WTC11 (cell line): ENCODE data around the gene KLHL29. TPM values are rescaled to one million over a fixed set of nuclear protein-coding genes. Genes with fewer than 3 reads are reported as not detected.

Source experiments
- ATAC-seq: fragments of 200-7000 bp; cut with Tn5 transposase; 2 replicates; pipeline ENCODE4 v1.10.0; 2021; ENCODE audit warnings: mild to moderate bottlenecking, moderate library complexity
- CTCF ChIA-PET: fragments of 300-600 bp; sonication (Branson Sonifier 250); formaldehyde crosslinking; loops from one replicate; lab custom pipeline; 2021; ENCODE audit warnings: antibody characterized with exemption; lab: Charles Lee
- POLR2A ChIA-PET: fragments of 350-600 bp; sonication (Branson Sonifier 250); formaldehyde crosslinking; loops from one replicate; lab custom pipeline; 2021; ENCODE audit warnings: antibody characterized with exemption; lab: Charles Lee
- DNase-seq: peaks from one replicate; pipeline ENCODE4 v3.0.0; 2021; ENCODE audit warnings: low spot score
- H3K27ac Mint-ChIP-seq: 2 replicates; pipeline ENCODE4 v1.8.0; 2021; ENCODE audit warnings: mixed read lengths
- H3K27me3 Mint-ChIP-seq: 2 replicates; pipeline ENCODE4 v1.8.0; 2021; ENCODE audit warnings: low read depth, mild to moderate bottlenecking, moderate library complexity, mixed read lengths
- H3K36me3 Mint-ChIP-seq: 2 replicates; pipeline ENCODE4 v1.8.0; 2021; ENCODE audit warnings: mixed read lengths
- H3K4me1 Mint-ChIP-seq: 2 replicates; pipeline ENCODE4 v1.8.0; 2022; ENCODE audit warnings: mixed read lengths
- H3K4me3 Mint-ChIP-seq: 2 replicates; pipeline ENCODE4 v1.8.0; 2021; ENCODE audit warnings: mild to moderate bottlenecking, moderate library complexity, mixed read lengths
- H3K9me3 Mint-ChIP-seq: 2 replicates; pipeline ENCODE4 v1.8.0; 2021; ENCODE audit warnings: mixed read lengths
- ATF1 ChIP-seq: sonication (generic); formaldehyde crosslinking; IDR thresholded peaks from 2 replicates; pipeline ENCODE4 v1.8.1; 2023; ENCODE audit warnings: mild to moderate bottlenecking, moderate library complexity, missing genetic modification reagents
- CREM ChIP-seq: sonication (generic); formaldehyde crosslinking; IDR thresholded peaks from 2 replicates; pipeline ENCODE4 v1.8.1; 2022; ENCODE audit warnings: mild to moderate bottlenecking, missing genetic modification reagents, moderate library complexity
- EMX1 ChIP-seq: fragments of 250-450 bp; sonication (Bioruptor Pico); IDR thresholded peaks from 2 replicates; pipeline ENCODE4 v1.8.0; 2021; ENCODE audit warnings: mild to moderate bottlenecking
- ESRRA ChIP-seq: sonication (generic); formaldehyde crosslinking; IDR thresholded peaks from 2 replicates; pipeline ENCODE4 v1.8.1; 2022; ENCODE audit warnings: mild to moderate bottlenecking, missing genetic modification reagents, borderline replicate concordance
- JUN ChIP-seq: sonication (generic); formaldehyde crosslinking; IDR thresholded peaks from 2 replicates; pipeline ENCODE4 v1.8.0; 2023; ENCODE audit warnings: mild to moderate bottlenecking, missing genetic modification reagents
- MXD4 ChIP-seq: fragments of 250-450 bp; sonication (Bioruptor Pico); IDR thresholded peaks from 2 replicates; pipeline ENCODE4 v1.8.0; 2021; ENCODE audit warnings: mild to moderate bottlenecking, moderate library complexity, borderline replicate concordance
- NFYB ChIP-seq: sonication (generic); formaldehyde crosslinking; conservative IDR thresholded peaks from 2 replicates; pipeline ENCODE4 v1.8.0; 2022; ENCODE audit warnings: low read depth, missing genetic modification reagents
- NR3C1 ChIP-seq: sonication (generic); formaldehyde crosslinking; conservative IDR thresholded peaks from 2 replicates; pipeline ENCODE4 v1.8.1; 2023; ENCODE audit warnings: low read depth, mild to moderate bottlenecking, missing genetic modification reagents
- OVOL2 ChIP-seq: fragments of 250-450 bp; sonication (Bioruptor Pico); IDR thresholded peaks from 2 replicates; pipeline ENCODE4 v1.9.0; 2021; ENCODE audit warnings: mild to moderate bottlenecking, borderline replicate concordance
- PRRX2 ChIP-seq: fragments of 250-450 bp; sonication (Bioruptor Pico); IDR thresholded peaks from 2 replicates; pipeline ENCODE4 v1.8.0; 2021; ENCODE audit warnings: mild to moderate bottlenecking
- SMAD4 ChIP-seq: sonication (generic); formaldehyde crosslinking; IDR thresholded peaks from 2 replicates; pipeline ENCODE4 v1.8.0; 2022; ENCODE audit warnings: mild to moderate bottlenecking, missing genetic modification reagents
- TCF7 ChIP-seq: sonication (generic); formaldehyde crosslinking; IDR thresholded peaks from 2 replicates; pipeline ENCODE4 v1.8.0; 2022; ENCODE audit warnings: mild to moderate bottlenecking, low read depth, missing genetic modification reagents, moderate library complexity
- USF2 ChIP-seq: sonication (generic); formaldehyde crosslinking; IDR thresholded peaks from 2 replicates; pipeline ENCODE4 v1.8.1; 2023; ENCODE audit warnings: mild to moderate bottlenecking, missing genetic modification reagents, moderate library complexity
- ZMAT4 ChIP-seq: fragments of 250-450 bp; sonication (Bioruptor Pico); IDR thresholded peaks from 2 replicates; pipeline ENCODE4 v1.9.0; 2021; ENCODE audit warnings: mild to moderate bottlenecking
- ZNF263 ChIP-seq: sonication (generic); formaldehyde crosslinking; IDR thresholded peaks from 2 replicates; pipeline ENCODE4 v1.8.1; 2022; ENCODE audit warnings: low read depth, mild to moderate bottlenecking, moderate library complexity, missing genetic modification reagents
- ZNF532 ChIP-seq: fragments of 250-450 bp; sonication (Bioruptor Pico); IDR thresholded peaks from 2 replicates; pipeline ENCODE4 v1.9.0; 2021; ENCODE audit warnings: mild to moderate bottlenecking, borderline replicate concordance
- total RNA-seq: library from RNA; stranded (reverse); gene quantifications from 3 replicates; pipeline ENCODE4 v1.2.3, GENCODE V29; 2021
- TF ChIP-seq, protein P1 (sequence below): fragments of 250-450 bp; sonication (Bioruptor Pico); conservative IDR thresholded peaks from 2 replicates; pipeline ENCODE4 v1.9.0; 2021; ENCODE audit warnings: mild to moderate bottlenecking
- TF ChIP-seq, protein P2 (sequence below): sonication (generic); formaldehyde crosslinking; IDR thresholded peaks from 2 replicates; pipeline ENCODE4 v1.8.1; 2023; ENCODE audit warnings: mild to moderate bottlenecking, moderate library complexity, missing genetic modification reagents
- TF ChIP-seq, protein P3 (sequence below): sonication (generic); formaldehyde crosslinking; IDR thresholded peaks from 2 replicates; pipeline ENCODE4 v1.8.0; 2022; ENCODE audit warnings: missing genetic modification reagents
- TF ChIP-seq, protein P4 (sequence below): sonication (generic); formaldehyde crosslinking; IDR thresholded peaks from 2 replicates; pipeline ENCODE4 v1.8.0; 2022; ENCODE audit warnings: mild to moderate bottlenecking, missing genetic modification reagents

The KLHL29 gene
- total RNA-seq, 1 experiment from 2014 or later, result 7.1 TPM

DNA sequence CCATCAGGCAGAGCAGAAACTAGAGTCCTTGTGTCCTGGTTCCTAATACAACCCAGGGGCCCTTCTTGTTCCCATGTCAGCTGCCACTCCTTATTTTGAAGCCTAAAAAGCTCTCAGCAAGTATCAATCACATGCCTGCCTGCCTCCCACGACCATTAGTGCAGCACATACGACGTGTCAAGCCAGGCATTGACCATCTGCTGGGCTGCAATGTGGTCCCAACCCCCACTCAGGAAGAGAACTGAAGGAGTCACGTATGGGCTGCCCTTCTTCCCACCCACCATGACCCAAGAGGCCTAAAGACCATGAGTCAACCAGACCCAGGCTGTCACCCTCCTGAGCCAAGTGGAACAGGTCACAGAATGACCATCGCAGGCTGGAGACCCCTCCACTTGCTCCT lies 98.8 kb downstream of the KLHL29 start:
- TF ChIP-seq USF2, result no peak
- TF ChIP-seq ATF1 (CRISPR knock-in tag), result no peak
- TF ChIP-seq, protein P1, sequence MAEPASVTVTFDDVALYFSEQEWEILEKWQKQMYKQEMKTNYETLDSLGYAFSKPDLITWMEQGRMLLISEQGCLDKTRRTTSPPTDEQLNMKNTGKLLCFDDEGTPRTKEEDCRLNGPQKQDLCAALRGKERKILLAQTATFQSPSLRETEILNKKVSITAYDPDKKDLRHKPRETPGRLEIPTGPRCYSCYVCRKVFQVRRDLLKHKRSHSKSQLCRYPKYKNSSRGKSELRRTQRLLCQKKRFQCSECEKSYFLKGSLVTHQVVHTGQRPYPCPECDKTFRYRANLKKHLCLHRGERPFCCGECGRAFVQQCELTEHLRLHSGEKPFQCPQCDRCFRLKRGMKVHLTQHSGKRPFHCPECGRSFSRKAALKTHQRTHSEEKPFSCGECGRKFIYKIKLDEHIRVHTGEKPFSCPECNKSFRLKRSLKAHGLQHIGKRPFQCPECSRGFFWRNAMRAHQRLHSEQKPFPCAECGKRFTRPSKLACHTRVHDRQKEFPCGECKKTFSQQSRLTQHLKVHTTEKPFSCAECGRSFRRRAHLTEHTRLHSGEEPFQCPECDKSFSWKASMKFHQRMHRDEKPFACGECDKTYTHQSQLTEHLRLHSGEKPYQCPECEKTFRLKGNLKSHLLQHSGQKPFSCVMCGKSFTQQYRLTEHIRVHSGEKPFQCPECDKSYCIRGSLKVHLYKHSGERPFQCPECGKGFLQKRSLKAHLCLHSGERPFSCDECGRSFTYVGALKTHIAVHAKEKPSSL (CRISPR knock-in tag), result no peak
- no peak for TF ChIP-seq NR3C1 (CRISPR knock-in tag)
- no peak for TF ChIP-seq OVOL2 (CRISPR knock-in tag)
- TF ChIP-seq, protein P2, sequence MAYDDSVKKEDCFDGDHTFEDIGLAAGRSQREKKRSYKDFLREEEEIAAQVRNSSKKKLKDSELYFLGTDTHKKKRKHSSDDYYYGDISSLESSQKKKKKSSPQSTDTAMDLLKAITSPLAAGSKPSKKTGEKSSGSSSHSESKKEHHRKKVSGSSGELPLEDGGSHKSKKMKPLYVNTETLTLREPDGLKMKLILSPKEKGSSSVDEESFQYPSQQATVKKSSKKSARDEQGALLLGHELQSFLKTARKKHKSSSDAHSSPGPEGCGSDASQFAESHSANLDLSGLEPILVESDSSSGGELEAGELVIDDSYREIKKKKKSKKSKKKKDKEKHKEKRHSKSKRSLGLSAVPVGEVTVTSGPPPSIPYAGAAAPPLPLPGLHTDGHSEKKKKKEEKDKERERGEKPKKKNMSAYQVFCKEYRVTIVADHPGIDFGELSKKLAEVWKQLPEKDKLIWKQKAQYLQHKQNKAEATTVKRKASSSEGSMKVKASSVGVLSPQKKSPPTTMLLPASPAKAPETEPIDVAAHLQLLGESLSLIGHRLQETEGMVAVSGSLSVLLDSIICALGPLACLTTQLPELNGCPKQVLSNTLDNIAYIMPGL, result no peak
- no peak for TF ChIP-seq JUN (CRISPR knock-in tag)
- TF ChIP-seq EMX1, result no peak
- no peak for TF ChIP-seq ZMAT4 (CRISPR knock-in tag)
- no peak for TF ChIP-seq CREM (CRISPR knock-in tag)
- TF ChIP-seq NFYB, result no peak
- no peak for TF ChIP-seq ZNF263
- TF ChIP-seq TCF7 (CRISPR knock-in tag), result no peak
- TF ChIP-seq, protein P3, sequence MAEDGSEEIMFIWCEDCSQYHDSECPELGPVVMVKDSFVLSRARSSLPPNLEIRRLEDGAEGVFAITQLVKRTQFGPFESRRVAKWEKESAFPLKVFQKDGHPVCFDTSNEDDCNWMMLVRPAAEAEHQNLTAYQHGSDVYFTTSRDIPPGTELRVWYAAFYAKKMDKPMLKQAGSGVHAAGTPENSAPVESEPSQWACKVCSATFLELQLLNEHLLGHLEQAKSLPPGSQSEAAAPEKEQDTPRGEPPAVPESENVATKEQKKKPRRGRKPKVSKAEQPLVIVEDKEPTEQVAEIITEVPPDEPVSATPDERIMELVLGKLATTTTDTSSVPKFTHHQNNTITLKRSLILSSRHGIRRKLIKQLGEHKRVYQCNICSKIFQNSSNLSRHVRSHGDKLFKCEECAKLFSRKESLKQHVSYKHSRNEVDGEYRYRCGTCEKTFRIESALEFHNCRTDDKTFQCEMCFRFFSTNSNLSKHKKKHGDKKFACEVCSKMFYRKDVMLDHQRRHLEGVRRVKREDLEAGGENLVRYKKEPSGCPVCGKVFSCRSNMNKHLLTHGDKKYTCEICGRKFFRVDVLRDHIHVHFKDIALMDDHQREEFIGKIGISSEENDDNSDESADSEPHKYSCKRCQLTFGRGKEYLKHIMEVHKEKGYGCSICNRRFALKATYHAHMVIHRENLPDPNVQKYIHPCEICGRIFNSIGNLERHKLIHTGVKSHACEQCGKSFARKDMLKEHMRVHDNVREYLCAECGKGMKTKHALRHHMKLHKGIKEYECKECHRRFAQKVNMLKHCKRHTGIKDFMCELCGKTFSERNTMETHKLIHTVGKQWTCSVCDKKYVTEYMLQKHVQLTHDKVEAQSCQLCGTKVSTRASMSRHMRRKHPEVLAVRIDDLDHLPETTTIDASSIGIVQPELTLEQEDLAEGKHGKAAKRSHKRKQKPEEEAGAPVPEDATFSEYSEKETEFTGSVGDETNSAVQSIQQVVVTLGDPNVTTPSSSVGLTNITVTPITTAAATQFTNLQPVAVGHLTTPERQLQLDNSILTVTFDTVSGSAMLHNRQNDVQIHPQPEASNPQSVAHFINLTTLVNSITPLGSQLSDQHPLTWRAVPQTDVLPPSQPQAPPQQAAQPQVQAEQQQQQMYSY (CRISPR knock-in tag), result no peak
- H3K27ac Mint-ChIP-seq, result no peak overlapping the region
- no peaks in the 10 kb centered on the region for H3K9me3 Mint-ChIP-seq
- no peak overlapping the region for H3K4me3 Mint-ChIP-seq
- ATAC-seq (no peak), DNase-seq (no peak)
- no peaks in the 10 kb centered on the region; the same call in 1 of the 2 replicates for H3K27me3 Mint-ChIP-seq
- H3K4me1 Mint-ChIP-seq, result peaks cover 23% of the 10 kb centered on the region
- CTCF ChIA-PET, result interaction anchor here (1.4 kb wide), 1 partner anchor 21 kb away, joined by 4 read pairs; no protein-coding TSS in a partner anchor
- POLR2A ChIA-PET, result no interaction called here
- H3K36me3 Mint-ChIP-seq, result no peaks in the 10 kb centered on the region; the same call in 1 of the 2 replicates

GRCh38 chr2:23484275-23484674 lies 99.3 kb downstream of the KLHL29 start:
- H3K36me3 Mint-ChIP-seq, result no peaks in the 10 kb centered on the region; the same call in 1 of the 2 replicates
- H3K9me3 Mint-ChIP-seq, result no peaks in the 10 kb centered on the region
- H3K27me3 Mint-ChIP-seq, result no peaks in the 10 kb centered on the region; the same call in 1 of the 2 replicates
- ChIA-PET POLR2A (no interaction called here), CTCF (no interaction called here)
- no peak overlapping the region for H3K4me3 Mint-ChIP-seq
- DNase-seq (no peak), ATAC-seq (no peak)
- TF ChIP-seq PRRX2 (CRISPR knock-in tag) (no peak), ZNF532 (no peak), SMAD4 (CRISPR knock-in tag) (no peak), MXD4 (no peak), ESRRA (no peak)
- TF ChIP-seq, protein P4, sequence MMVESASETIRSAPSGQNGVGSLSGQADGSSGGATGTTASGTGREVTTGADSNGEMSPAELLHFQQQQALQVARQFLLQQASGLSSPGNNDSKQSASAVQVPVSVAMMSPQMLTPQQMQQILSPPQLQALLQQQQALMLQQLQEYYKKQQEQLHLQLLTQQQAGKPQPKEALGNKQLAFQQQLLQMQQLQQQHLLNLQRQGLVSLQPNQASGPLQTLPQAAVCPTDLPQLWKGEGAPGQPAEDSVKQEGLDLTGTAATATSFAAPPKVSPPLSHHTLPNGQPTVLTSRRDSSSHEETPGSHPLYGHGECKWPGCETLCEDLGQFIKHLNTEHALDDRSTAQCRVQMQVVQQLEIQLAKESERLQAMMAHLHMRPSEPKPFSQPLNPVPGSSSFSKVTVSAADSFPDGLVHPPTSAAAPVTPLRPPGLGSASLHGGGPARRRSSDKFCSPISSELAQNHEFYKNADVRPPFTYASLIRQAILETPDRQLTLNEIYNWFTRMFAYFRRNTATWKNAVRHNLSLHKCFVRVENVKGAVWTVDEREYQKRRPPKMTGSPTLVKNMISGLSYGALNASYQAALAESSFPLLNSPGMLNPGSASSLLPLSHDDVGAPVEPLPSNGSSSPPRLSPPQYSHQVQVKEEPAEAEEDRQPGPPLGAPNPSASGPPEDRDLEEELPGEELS (CRISPR knock-in tag), result no peak
- no peak overlapping the region for H3K27ac Mint-ChIP-seq
- peaks cover 18% of the 10 kb centered on the region for H3K4me1 Mint-ChIP-seq
